GM21529 (cell line): ENCODE measurements around the gene CD47.

Experiments used
- ATAC-seq: cut with Tn5 transposase; IDR thresholded peaks from one replicate; pipeline ENCODE4 v1.9.1; 2021; ENCODE audit not compliant: unreplicated experiment

The CD47 gene

DNA sequence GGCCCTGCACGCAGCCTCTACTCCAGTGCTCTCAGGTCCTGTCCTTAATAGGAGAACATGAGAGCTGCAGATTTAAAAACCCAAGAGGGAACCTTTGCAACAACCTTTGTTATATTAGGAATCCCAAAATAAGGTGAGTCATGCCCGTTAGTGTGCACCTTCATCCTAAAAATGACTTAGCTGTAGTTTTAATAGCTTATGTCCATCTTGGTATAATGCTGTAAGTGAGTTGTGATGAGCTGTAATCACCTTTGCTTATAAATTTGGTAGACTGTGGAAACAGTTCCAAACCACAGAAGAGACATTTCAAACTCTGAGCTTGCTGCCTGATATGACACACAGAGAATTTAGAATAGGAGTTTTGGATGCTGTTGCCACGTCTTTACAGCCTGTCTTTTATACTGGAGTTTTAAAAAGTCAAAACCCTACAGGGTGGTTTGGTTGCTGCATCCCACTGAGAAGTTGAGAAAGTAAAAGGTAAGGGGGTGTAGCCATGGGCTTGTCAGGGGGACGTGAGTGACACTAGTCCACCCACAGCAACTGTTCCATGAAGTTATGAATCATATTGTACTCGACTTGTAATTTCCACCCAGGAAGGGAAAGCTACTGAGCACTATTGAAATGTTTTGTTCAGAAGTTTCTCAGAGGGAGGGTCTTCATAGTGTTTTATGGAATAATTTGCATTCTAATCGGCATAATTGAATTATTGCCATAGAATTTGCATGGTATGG lies 27.4 kb upstream of the CD47 start:
- ATAC-seq = no peak

DNA sequence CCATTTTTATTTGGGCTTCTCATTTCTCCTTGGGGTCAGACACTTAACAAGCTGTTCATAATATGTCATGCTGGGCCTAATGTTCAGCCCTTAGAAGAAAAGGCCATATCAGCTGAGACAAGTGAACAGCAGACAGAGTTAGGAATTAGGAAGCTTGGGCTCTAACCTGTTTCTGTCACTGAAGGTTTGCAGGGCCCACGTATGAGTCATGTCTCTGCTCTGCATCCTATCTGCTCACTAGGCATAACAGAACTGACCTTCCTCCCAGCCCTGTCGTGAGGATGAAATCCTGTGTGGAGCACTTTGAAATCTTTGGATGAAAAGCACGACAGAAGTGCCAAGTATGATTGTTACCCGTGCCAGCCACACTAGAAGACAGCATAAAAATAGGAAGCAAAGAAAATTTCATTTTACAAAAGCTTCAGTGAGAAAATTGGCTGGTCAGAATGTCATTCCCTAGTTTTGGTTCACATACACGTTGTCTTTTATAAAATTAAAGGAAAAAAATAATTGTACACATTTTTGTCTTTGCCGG lies 26.5 kb upstream of the CD47 start:
- ATAC-seq = peak; percentile 53

DNA sequence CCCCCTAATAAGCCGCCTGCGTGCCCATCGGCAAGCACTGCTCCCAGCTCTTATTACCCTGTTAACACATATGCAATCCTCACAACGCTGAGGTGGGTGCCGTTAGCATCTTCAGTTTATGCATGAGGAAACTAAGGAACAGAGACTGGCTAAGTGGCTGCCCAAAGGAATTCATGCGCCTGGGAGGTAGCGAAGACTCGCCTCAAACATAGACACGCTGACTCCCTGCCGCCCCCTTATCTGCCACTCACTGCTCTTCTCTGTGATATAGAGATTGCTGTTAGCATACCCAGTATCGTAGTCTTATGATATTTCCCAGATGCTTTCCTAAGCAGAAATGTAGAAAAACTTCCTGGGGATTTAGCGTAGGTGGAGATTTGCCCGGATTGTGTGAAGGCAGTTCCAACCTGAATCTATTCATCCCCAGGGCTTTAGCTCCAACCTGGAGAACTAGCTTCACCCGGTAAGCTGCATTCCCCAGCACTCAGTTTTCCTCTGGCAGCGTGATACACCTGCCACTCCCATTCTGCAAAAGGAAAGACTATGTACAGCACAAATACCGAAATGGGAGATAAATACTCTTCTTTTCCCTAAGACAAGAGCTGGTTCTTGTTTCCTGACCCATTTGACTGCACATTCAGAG lies 23.7 kb upstream of the CD47 start:
- no peak for ATAC-seq

DNA sequence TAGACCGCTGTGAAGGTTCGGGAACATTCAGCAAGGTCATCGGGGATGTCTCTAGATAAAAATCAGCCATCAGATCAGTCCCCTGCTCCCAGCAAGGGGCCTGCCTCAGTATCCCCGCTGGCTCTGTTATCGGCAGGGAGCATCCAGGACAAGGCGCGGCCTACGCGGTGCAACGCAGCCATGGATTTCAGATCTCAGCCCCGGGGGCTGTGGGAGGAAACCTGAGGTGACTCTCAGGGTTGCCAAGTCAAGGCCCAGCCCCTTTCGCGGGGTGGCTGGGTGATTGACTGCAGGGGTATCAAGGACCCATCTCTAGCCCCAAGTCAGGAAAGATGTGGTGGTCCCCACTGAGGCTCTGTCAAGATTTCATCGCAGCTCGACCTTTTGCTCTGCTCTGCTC lies 23.1 kb upstream of the CD47 start:
- no peak for ATAC-seq

DNA sequence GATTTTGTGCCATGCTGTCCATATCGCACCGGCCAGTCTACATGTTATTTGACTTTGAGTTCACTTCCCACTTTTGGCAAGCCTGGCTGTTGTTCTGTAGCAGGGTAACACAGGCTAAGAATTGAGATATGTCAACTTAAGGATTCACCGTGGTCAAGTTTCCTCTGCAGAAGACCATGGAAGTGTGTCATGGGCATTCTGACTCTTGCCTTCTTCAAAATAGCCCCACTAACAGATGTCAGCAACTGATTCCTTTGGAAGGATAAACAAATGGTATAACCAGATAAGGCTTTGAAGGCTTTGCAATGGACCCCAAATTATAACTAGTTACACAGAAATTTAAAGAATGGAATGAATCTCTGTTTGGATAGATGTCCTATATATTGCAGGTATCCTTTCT lies 20.1 kb upstream of the CD47 start:
- no peak for ATAC-seq

DNA sequence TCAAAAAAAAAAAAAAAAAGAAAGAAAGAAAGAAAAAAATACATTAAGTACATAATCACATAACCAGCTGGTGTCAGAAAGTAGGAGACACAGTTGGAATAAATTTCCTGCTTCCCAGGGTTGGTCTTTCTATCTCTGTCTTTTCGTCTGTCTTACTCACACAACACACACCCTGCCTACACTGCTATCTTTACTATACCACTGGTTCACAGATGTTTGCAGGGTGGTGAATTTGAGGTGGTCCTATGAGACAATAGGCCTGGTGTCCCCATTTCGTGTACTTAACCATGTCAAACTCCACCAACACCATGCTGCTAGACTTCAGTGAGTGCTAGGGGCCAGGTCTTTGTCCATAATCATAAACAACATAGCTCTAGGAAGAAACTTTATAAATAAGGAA lies 17.6 kb upstream of the CD47 start:
- no peak for ATAC-seq

DNA sequence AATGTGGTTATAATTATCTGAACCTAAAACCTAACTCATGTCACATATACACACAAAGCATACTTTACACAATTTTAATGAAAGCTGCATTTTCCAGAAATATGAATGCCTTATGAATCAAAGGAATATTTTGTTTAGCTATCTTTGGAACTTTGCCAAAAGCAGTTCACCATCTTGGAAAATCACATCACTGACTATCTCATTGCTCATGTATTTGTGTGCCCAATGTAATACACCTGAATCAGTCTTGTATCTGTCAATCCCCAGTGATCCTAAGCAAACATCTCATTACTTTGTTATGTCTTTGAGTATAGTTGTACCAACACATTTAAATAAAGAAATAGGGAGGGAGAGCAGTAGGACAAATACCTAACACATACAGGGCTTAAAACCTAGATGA lies 15.6 kb upstream of the CD47 start:
- no peak for ATAC-seq

DNA sequence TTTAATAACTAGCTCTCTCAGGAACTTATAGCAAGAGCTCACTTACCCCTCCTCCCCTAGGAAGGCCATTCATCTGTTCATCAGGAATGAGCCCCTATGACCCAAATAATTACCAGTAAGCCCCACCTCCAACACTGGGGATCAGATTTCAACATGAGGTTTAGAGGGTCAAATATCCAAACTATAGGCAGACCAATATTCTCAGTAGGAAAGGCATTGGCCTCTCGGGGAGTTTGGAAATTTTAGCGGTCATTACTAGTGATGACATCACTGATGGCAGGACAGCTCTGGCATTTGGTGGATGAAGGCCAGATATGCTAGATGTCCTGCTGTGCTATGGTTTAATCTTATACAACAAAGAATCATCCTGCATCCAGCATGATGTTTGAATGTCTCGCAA lies 15.2 kb upstream of the CD47 start:
- ATAC-seq = no peak

DNA sequence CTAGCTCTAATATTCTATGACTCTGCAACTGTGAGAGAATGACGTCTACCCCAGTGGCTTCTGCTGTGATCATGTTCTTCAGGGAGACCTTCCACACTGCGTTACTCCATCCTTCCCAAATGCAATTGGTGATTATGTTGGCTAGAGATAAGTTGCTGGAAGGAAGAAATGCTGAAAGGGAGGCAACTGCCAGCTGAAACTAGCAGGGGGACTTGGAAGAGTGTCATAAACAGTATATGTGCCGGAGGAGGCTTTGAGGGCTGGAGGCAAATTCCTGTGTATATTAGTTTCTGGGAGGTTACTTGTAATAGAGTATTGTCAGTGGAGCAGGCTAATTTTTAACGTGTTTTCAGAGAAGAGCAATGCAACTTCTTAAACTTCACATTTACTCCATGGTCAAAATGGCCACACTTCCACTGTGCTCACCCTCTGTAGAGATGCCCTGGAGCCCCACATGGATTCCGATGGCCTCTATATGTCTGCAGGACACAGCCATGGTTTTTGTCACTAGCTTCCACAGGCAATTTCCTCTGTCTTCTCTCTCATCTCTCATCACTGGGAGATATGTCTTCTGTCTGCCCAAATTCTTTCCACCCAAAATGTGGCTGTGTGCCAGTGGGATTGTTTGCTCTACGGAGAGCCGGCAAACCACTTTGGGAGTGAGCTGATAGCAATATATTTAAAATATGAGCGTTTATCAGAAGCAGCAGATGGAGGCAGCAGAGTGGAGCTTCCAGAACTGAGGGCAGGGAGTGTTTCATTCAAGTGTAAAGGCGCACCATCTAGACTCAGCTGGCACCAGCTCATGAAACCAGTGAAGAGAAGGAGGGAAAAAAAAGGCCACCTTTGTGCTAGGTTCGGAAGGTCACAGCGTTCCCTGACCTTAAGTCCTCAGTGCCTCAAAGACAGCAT lies 13.3 kb upstream of the CD47 start:
- ATAC-seq = no peak

DNA sequence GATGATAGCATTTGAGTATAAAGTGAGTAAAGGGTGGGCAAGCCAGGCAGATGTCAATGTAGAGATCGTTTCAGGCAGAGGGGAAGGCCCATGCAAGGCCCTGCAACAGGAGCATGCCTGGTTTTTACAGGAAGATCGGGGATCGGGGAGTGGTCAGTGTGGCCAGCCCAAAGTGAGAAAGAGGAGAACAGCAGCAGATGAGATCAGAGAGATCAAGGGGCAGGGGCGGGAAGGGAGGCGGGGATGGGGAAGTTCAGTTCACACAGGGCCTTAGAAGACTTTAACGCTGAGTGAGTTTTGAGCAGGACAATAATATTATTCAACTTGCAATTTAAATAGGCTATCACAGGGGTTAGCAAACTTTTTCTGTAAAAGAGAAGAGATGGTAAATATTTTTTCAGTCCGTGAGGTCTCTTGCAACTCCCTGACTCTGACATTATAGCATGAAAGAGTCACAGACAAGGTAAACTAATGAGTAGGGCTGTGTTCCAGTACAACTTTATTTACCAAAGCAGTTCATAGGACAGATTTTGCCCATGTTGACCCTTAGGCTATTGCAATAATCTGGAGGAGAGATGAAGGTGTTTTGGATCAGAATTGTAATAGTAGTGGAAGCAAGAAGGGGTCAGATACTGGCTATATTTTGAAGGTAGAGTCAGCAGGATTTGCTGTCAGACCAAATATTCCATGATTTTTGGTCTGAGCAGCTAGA lies 12.4 kb upstream of the CD47 start:
- no peak for ATAC-seq

DNA sequence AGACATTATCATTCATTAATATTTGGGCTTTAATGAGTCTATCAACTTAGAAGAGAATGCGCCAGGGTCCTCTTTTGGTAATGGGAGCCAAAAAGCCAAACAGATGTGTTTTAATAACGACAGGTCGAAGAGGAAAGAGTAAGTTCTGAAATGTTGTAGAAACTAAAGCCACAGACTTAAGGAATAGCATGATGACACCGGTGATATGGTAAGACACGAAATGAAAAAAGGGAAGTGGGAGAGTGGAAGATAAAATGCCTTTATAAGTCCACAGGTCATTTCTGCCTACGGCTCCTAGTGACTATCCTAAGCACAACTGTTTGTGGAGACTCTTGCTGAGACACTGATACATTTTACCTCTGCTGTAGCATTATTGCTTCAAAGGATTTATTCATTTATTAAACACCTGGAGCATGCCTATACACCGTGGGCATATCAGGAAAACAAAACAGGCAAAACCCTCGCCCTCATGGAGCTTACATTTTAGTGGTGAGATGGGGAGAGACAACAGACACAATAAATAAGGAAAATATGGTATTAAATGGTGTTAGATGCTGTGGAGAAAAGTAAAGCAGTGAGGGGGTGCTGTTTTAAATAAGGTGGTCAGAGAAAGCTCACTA lies 11.7 kb upstream of the CD47 start:
- no peak for ATAC-seq

DNA sequence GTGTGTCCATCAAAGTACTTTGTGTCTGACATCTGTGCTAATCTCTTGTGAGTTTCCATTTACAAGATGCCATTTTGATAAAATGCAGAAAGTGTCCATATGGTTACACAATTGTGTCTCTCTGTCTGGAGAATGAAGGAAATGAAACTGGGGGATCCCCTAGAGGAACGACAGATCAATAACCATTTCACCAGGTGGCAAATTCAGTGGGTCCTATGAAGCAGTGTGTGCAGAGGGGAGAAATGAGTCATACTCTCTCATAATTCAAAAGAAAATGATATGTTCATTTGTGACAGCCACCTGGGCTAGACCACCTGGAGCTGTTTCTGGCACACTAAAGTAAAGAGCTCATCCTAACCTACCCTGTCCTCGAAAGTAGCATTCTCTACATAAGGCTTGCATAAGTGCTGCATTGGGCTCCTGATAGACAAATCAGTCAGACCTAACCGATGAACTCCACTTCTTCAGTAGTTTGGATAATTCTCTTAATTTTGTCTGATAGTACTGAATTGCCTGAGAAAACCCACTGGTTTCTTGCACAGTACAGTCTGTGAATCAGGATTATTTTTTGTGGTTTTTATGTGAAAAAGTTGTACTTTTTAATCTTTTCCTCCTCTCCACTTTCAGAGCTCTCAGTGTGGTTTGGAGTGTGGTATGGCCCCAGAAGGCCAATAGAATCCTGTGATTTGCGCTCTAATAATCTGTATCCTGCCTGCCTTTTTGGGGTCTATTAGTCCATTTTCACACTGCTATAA lies 10.3 kb upstream of the CD47 start:
- ATAC-seq = peak; percentile 91

DNA sequence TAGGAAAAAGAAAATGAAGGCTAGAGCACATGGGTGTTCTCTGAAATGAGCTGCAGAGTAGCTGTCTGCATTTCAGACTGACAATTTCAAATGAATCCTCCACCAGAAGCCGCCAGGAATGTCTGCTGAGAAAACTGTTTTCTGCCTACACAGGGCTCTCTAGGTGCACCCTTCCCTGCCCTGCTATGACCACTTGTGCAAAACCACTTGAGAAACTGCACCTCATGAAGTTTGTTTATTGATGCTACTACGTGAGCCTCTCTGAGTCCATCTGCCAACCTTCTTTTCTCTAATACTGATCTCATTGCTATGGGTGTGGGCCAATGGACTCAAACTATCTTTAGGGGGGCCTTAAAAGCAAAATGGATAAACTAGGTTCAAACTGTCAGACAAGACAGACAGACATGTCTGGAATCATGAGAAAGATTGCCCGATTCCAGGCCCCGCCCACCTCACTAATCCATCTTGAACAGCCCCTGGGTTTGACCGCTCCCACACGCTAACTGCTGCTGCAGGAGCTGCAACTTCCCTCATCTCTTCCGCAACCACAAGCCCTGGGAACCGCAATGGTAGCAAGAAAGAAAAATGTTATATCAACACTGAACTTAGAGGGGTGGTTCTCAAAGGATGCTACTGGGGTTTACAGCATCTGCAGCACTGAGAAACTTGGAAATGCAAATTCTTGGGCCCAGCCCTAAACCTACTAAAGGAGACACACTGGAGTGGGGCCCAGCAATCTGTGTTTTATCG lies 9.0 kb upstream of the CD47 start:
- ATAC-seq = peak; percentile 17

DNA sequence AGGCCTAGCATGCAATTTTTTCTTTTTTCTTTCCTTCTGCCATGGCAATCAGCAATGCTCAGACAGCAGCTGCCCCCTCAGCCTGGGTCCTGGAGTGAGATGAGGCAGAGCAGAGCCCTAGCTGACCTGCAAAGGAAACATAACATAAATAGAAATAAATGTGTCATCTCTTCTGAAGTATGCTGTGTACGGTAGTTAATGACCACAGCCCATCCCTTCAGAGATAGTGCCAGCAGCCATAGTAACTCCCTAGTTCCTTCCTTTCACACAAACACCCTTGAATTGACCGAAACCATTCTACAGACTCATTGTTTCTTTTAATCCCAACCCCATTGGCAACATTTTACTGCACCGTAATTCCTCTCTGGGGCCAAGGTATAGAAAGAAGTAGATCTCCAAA lies 8.4 kb upstream of the CD47 start:
- ATAC-seq = no peak

DNA sequence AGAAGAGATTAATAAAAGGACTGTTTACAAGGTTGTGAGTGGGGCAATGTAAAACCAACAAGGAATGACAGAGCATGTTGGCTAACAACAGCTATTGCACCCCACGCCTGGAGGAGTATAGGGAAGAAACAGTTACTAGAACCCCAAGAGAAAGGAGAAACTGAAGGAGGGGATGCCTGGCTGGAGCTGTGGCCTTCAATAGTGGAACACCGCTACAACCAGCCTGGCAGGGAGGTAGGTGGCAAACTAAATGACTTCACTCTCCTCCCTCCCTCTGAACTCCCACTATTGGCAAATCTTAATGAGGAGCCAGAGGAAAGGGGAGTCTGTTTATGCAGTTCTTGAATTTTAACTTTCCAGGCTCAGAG lies 7.2 kb upstream of the CD47 start:
- ATAC-seq = no peak

DNA sequence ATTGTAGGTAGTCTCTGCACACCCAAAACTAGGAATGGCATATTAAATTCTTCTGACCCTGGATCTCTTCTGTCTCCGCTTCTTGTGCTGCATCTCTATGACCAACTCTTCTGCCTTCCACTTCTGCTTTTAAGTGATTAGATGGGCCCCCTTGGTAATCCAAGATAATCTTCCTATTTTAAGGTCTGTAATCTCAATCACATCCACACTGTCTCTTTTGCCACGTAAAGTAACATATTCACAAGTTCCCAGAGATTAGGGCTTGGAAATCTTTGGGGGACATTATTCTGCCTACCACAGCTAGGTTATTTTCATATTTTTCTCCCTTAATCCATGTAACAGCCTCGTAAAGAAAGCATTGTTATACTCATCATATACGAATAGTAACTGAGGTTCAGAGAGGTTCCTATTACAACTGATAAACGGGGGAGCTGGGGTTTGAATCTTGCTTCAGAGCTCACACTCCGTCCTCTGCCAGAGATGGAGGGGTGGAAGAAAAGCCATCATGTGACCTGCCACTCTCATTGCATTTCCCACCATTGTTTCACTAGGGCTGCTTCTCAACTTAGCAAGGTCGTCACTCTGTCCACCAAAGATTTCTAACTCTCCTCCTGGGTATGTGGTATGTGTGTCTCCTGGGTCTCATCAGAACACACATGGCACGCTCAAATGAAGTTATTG lies 6.6 kb upstream of the CD47 start:
- no peak for ATAC-seq

DNA sequence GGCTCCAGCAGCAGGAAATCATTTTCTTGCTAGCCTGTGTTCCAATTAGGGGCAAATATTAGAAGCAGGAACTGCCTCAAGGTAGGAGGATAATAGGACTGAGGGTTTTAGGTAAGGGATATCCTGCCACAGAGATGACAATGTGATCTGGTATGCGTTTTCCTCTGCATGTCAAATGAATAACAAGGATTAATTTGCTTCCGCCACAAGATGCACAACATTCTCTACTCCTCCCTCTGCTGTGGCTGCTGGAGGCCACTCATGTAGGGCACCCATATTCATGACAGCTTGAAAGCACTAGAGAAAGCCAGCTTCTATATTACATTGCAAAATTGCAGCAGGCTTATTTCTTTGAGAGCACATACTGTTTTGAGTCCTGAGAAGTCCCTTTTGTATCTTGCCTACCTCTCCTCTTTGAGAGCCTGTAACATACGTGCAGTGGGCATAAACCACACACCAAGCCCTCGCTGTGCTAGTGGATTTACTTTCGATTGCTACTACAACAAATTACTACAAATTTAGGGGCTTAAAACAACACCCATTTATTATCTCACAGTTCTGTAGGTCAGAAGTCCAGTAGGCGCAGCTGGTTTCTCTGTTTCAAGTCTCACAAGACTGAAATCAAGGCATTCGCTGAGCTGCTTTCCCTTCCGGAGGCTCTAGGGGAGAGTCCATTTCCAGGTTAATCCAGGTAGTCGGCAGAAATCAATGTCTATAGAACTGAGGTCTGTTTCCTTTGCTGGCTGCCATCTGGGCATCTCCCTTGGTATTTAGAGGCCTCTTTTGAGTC lies 5.9 kb upstream of the CD47 start:
- ATAC-seq = no peak

DNA sequence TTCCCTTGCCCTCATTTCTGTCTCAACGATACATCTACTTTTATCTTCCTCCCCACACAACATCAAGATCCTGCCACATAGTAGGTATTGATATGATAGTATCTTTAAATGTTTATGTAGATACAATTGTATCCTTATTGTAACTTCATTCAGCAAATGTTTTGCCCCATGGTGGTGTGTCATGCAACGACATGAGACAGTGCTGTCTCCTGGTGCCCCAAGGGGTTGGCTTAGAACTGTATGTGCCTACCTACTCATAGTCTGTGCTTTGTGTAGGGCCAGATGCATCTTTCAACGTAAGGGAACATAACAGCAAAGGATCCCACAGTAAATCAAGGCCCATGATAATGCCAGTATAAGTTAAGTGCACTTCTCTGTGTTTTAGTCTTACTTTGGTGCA lies 2.8 kb upstream of the CD47 start:
- ATAC-seq = no peak
